Smooth muscle cell of trachea (primary cell): ENCODE measurements around the gene RPH3AL. TPM values are rescaled to one million over a fixed set of nuclear protein-coding genes. Genes with fewer than 3 reads are reported as not detected.

Experiments
- total RNA-seq: library from RNA; depleted of rRNA; stranded (reverse); fragments of >200 nt; gene quantifications from 2 replicates; pipeline ENCODE4 v1.2.1, GENCODE V29; 2014

The RPH3AL gene
- total RNA-seq: 1.6 and 3.5 TPM in 2 replicates

GRCh38 chr17:352421-353212, at the start of gene RPH3AL:
TSS of gene RPH3AL (minus strand) at chr17:352807. CDS start at chr17:327543, 25,264 bp downstream.

DNA sequence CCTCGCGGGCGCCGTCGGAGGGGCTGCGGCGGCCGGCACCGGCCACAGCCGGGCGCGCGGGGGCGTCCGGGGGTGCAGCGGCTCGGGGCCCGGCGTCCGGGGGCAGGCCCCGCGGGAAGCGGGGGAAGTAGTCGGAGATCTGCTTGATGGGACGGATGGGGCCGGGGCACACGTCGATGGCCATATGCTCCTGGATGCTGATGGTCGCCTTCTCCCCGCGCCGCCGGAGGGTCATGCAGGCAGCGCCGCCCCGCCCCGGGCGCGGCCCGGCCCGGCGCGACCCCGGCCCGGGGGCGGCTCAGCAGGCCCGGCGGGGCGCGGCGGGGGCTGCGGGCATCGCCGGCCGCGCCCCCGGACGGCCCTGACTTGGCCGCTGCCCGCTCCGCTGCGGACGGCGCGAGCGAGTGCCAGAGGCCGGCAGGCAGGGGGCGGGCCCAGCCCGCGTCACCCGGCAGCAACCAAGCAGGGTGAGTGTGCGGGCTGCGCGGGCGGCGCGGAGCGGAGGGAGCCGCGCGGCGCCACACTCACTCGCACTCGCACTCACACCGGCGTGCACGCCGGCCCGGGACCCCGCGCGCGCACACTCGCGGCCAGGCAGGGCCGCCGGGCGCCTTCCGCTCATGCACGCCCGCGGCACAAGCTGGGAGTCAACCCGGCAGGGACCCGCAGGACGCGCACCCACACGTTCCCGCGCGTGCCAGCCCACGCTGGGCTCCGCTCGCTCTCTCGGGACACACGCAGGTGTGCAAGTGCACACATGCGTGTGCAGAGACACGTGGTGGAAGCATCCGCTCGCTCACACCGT, 171.2 kb downstream of the RPH3AL start, which contains the start of gene DOC2B:
Gene DOC2B (minus strand): TSS at position 406 of the 805 bp plus-strand sequence. CDS start 171 bp downstream, at position 235.

Other genes starting within 250 kb of the RPH3AL start
- not detected in 2 replicates for gene SCGB1C2, start 215.2 kb downstream of the RPH3AL start, total RNA-seq
- not detected in 2 replicates for gene DOC2B, start 171.2 kb downstream of the RPH3AL start, total RNA-seq
- gene RFLNB, start 93.1 kb upstream of the RPH3AL start, total RNA-seq: 11.8 and 19.5 TPM in 2 replicates